Epidermal melanocyte (primary cell): ENCODE data around the gene TUBE1.
"Not testable (repeated sequence)": the region's sequence is repeated elsewhere in the genome, so short reads cannot be mapped to it uniquely, and the experiment has no call there.

Experiments used
- DNase-seq: peaks from one replicate; pipeline ENCODE4 v3.0.0; 2011; ENCODE audit warnings: low spot score; ENCODE audit not compliant: insufficient read length

The TUBE1 gene

DNA sequence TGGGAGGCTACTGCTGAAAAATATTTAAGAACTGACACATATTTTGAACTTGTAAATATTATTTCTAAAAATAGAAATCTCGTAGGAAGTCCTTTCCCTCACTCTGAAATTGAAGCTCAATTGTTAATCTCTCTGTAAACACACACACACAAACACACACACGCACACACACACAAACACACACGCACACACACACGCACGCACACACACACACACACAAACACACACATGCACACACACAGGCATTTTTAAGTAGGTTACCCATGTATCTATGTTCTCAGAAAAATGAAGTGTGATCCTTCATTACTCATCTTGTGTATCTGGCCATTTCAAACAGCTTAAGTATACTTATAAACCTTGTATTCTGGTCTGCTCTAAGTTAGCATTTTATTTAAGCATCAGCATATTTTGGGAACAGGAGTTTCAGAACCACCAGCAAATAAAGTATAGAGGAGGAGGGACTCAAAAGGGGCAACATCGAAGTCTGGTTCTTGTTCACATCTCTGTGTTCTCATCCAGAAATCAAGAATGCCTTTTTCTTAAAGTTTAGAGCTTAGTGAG, 21.8 kb downstream of the TUBE1 start:
- no peak for DNase-seq

DNA sequence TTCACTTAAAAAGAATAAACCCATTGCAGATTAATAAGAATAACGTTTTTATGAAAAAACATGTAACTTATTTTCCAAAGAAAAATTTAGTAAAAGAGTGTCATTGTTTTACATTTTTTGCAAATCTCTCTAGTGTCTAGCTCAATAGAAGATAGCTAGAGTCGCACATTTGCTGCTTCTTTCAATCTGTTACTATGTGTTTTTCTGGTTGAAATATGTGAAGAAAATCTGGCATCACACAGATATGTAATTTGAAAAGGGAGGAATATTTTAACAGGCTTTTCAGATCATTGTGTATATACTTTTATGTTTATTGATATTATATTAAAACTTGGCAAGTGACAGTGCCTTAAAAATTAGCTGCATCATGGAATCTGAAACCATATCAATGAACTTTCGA, 24.3 kb downstream of the TUBE1 start:
- no peak for DNase-seq

DNA sequence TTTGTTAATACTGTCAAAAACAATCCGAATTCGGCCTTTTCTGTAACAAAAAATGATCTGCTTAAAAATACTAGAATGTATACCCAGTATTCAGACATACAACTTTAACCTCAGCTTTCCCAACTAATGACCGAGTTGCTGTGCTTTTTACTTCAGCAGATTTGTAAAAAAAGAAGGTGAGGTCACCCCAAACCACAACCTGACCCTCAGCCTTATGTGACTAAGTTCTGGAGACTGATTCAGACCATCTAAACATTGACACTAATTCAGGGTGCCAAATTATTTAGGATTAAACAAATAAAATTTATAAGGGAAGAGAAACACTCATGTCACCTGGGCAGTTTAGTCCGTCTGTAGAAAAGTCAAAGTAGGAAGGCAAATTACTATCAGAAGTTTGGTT, 25.7 kb downstream of the TUBE1 start:
- no peak for DNase-seq

DNA sequence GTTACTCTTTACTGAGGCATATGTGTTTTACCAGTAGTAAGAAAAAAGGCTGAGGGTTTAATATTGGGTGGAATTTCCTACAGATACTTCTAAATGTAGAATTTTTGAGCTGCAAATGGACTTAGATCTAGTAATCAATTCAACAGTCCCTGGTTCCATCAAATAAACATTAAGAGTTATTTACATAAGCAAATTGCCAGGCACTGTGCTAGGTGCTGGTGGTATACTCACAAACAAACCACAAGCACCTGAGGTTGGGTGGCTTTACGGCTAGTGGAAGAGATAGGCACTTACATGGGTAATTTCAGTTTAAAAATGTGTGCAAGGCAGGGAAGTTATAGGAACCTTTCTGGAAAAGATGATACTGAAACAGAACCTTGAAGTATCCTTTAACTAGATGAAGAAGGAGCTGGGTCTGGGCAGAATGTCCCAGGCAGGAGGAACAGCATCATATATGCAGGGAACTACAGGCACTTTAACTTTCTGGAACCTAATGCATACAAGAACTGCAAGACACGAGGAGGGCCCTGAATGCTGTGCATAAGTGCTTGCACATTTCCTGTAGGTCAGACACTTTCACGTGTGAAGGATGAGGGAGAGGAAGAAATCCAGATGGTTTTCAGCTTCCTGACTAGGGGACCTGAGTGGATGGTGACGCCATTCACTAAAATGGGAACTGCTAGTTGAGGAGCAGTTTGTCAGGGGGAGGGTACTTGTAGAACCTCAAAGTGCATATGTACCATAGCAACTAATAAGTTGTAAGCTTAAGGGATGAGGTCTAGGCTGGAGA, 28.8 kb downstream of the TUBE1 start:
- no peak for DNase-seq

DNA sequence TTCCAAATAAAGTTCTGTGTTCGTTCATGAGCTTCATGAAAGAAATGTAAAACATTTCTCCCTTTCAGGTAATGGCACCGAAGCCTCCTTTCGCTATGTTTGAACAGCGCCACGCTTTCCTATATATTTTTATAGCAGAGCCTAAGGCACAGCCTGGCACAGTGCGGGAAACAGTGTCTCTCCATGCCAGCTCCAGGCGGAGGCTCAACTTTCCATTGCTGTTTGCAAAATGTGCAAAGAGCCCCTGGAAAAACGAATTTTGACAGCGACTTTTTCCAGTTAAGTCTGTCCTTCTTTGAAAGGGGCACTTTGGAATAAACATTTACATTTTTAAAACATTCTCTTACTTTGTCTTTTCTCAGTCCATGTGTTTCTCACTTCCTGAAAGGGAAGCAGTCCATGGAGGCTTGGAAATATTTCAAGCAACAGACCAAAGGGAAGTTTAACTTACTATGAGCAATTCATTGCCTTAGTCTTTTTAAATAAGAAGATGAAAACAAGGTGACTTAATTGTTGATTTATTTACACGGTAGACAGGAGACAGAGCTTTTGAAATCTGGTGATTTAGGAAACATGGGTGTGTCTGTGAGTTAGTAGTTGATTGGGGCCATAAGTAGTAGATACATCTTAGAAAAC, 32.6 kb downstream of the TUBE1 start:
- DNase-seq, result no peak

DNA sequence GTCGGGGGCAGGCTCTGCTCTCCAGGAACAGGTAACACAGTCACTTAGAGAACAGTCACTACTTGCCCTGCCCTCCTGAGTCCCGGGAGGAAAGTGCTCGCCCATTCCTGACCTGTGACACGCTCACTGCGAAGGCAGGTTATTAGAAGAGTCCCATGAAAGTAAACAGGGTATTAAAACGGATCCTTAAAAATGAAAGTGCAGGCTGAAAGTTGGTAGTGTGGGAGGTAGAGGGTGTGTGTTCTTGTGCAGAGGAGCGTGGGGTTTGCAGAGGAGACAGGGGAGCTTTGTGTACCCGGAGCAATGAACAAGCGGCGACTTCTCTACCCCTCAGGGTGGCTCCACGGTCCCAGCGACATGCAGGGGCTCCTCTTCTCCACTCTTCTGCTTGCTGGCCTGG, 33.3 kb downstream of the TUBE1 start, which contains the start of gene CCN6:
TSS of gene CCN6 (plus strand) at position 104 of the 400 bp plus-strand sequence. CDS start at position 358, 254 bp downstream.
- no peak for DNase-seq

DNA sequence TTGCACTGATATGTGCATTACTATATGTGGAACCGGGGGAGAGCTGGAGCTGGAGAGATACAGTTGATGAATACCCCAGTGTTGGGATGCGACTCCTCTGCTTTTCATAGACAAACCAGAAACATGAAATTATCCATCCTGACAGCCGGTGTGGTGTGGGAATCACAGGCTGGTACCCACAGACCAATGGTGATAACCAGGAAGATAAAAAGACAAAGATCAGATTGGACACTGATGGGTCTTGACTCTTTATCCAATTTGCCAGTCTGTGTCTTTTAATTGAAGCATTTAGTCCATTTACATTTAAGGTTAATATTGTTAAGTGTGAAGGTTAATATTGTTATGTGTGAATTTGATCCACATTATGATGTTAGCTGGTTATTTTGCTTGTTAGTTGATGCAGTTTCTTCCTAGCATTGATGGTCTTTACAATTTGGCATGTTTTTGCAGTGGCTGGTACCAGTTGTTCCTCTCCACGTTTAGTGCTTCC, 36.0 kb downstream of the TUBE1 start:
- not testable (repeated sequence) for DNase-seq

DNA sequence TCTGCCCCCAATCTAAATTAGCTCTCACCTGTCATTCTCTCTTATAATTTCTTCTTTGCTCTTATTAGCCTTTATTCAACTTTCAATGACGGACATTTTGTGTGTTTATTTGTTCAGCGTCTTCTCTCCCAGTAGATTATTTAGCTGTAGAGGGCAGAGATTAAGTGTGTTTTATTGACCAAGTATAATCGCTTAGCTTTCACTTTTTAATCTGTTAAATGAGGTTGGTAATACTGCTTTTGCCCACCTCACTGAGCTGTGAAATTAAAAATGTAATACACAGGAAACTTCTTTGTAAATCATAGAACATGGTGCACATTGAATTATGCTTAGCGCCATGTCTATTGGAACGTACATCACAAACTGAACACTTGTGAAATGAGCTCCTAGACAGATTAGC, 36.9 kb downstream of the TUBE1 start:
- DNase-seq, result no peak

DNA sequence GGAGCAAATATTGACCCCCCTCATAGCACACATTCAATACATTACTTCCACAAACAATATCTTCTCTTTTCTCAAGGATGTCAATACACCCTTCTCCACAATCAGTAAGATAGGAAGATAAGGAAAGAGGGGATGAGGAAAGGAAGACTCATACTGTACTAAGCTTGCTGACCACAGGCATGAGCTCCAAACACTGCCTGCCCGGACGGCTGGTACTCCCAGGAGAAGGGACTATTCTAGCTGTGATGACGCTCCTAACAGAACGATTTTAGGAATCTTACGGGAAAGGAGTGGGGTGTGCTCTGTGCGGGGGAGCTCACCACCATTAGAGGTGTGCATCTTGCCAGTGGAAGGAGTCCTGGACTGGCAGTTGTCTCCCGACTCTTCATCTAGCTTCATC, 37.3 kb downstream of the TUBE1 start:
- no peak for DNase-seq

DNA sequence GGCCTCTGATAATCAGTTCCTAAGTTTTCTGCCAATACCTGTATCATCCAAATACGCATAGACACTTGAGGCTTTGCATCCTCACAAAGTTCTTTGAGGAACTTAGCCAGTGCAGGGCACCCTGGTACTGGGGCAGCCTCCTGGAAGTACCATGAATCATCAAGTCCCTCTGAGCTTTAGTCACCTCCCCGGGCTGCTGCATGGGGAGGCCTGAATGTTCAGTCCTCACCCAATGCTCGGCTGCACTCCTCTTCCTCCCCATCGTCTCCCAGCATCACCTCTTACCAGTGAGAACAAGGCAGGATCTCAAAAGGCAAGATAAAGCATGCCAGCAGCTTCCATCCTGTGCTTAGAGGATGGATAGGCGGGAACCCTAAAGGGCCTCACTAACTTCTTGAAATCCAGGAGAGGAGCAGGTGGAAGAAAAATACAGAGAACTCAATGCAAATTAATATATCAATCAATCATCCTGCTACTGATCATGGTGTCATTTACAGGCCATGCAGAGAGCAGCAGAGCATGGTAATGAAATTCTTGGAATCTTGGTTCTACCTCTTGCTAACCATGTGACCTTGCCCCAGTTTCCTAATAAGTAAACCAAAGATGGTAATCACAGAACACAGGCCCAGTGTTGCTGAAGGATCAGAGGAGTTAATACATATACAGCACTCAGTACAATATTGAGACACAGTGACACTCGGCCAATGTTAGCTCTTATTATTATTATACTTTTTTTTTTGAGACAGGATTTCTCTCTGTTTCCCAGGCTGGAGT, 38.1 kb downstream of the TUBE1 start:
- DNase-seq, result no peak

DNA sequence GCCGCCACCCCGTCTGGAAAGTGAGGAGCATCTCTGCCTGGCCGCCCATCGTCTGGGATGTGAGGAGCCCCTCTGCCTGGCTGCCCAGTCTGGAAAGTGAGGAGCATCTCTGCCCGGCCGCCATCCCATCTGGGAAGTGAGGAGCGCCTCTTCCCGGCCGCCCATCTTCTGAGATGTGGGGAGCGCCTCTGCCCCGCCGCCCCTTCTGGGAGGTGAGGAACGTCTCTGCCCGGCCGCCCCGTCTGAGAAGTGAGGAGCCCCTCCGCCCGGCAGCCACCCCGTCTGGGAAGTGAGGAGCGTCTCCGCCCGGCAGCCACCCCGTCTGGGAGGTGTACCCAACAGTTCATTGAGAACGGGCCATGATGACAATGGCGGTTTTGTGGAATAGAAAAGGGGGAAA, 39.8 kb downstream of the TUBE1 start:
- DNase-seq, result not testable (repeated sequence)

DNA sequence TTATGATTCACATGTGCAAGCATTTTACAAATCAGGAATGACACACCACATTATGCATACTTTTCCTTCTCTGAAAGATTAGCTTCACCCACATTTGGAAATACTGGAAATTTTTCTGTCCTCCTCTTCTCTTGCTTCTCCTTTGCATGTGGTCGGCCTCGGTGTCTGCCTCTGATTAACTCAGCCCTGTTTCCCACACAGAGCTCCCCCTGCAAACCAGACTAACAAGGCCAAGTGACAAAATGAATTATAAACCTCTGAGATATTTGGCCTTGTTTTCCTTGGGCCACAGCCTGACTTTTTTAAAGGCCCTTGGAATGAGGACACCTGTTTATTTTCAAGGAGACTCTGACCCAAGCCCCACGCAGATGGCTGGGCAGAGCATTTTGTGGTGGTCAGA, 42.4 kb downstream of the TUBE1 start:
- DNase-seq, result no peak

DNA sequence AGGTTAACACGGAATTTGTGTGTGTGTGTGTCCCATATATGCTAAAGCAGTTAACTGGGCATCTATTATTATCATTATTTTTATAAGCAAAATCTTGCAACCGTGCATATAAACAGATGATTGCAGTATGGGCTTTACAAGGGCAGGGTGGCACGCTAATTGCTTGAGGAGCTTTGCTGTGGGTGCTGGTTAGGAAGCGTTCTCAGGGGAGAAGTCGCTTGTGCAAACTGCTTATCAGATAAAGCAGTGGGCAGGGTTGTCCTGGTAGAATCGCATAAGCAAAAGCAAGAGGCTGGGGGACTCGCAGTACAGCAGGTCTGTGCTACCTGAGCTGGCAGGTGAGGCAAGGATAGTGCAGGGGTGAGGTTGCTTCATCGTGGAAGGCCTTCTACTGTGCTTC, 43.1 kb downstream of the TUBE1 start:
- no peak for DNase-seq

DNA sequence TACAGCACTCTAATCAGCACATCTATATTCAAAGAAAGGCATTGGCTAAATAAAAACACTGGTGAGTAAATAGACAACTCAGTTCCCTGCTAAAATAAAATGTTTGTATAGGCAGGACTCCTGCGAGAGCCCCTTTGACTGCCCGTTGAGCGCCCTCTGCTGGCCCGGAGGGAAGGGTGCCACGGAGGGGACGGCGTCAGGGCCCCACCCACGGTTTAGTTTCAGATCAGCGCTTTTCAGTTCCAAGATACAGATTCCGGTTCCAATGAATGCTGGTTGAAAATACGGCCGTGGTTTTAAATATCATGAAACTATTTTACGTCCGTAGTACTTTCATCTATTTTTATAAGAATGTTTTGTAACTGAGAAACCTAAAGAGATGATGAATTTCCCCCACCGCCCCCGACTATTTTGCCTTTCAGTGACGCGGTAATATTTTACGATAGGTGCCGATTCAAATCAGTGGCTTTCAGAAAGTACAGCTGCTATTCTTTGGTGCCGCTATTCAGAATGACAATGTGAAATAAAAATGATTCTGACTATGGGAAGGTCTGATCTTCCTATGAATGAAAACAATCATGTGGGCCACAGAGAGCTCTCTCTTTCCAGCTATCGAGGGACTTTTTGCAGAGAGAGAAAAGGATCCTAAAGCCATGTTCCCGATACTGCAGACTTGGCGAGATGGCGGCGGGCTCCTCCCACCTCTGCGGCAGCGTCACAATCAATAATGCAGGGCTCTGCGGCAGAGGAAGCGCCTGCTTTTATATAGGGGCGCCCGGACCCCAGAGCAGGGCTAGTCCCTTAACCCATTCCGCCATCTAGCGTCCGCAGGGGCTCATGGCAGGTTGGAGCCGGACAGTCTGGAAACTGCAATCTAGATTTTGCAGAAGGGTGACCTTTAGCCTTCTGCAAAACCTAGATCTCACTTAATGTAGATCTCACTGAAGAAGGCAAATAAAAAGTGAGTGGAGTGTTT, 44.0 kb downstream of the TUBE1 start:
- peak; percentile 81 for DNase-seq

DNA sequence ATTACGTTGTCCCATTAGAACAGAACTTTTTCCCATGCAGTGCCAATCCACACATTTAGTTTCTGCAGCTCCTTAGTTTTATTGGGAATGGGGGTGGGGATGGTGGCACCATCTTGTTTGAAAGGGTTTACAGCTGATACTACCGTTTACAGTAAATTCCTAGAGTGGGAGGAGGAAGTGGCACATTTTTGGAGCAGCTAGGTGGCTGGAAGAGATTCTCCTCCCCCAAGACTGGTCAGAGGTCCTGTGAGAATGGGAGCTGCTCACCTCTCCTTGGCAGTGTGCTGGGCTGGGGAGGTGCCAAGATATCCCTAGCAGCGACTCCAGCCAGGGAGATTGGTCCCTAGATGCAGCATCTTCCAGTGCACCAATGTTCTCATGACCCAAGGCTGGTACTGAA, 45.7 kb downstream of the TUBE1 start:
- no peak for DNase-seq

DNA sequence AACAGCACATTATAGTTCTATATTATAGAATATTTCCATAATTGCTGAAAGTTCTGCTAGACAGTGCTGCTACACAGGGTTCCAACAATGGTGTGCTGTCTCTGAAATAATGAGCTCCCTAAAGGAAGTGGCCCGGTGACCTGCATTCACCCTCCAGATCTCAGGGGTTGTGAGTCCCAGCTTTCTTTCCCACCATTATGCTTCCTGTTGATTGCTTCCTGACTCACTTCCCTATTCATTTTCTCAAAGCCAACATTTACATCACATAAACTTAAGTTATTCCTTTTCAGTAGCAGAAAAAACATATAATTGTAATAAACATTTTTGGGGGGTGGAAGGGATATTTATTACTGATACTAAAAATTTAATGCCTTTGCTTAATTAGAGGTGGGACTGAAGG, 46.3 kb downstream of the TUBE1 start:
- no peak for DNase-seq

DNA sequence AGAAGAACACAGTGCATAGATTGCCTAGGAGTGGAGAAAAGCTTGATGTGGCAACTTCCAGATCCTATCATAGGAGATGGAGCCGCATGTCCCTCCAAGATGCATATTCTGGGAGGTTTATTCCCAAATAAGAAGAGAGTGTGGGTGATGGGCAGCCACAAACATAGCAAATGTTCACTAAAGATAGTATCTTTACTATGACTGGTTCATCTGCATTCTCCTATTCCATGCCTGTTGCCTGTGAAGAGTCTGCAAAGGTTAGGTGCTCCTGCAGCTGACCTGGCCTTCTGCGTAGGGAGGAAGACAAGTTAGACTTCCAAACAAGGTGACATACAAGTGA, 47.9 kb downstream of the TUBE1 start:
- no peak for DNase-seq

DNA sequence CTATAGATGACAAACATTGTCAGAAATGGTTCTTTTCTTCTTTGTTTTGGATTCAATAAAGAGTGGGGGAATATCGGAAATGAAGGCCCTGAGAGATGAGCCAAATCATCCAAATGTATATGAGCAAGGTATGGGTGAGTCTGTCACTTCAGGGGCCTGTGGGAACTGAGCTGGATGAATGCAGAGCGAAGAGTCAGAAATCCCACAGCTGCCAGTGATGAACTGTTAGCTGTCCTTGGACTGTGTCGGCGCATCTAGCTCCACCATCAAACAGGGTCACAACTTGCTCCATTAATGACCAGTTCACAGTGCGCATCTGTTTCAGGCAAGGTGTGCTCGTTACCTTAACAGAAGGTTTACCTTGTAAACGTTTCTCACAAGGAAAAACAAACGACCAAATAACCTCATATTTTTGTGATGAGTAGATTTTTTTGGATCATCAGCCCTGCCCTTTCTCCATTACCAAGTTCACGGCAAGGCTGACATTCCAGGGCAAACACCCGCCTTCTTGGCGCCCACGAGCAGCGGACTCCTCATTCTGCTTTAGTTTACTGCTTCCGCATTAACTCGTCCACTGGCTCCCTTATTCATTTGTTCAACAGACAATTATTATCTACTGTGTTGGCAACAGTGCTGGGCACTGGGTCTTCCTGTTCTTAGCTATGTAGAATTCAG, 48.4 kb downstream of the TUBE1 start:
- no peak for DNase-seq

DNA sequence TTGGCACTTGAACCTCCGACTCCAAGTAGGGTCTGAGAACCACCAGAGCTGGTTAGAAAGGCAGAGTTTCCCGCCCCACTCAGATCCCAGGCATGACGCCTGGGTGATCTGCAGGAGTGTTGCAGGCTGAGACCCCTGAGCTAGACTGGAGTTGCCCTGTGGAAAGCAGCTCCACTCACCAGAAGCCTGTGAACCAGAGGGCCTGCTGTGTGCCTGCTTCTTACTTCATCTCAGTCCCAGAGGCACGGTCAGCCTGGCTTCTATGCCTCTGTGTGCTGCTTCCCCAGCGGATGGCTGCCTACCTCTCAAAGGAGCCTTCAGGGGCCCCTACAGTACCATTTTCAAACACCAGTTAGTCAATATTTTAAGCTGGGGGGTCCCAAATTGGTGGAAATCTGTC, 49.0 kb downstream of the TUBE1 start:
- no peak for DNase-seq

DNA sequence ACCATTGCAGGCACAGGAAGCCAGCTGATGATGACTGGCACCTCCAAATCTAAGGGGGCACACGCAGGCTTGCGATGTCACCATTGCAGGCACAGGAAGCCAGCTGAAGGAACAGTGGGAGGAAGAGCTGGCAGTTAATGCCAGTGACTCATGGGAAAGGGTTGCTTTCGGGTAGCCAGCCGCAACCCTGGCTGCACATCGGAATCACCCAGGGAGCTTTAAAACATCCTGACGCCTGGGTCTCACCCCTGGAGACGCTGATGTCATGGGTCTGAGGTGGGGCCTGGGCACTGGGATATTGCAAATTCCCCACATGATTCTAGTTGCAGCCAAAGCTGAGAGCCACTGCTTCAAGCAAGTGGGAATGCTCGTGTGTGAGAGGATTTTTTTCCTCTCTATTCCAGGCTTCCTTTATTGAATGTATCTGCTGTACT, 49.5 kb downstream of the TUBE1 start:
- peak; percentile 70 for DNase-seq
